GM12878 (cell line): Measurements from ENCODE around the gene RALGPS1. TPM values are rescaled to one million over a fixed set of nuclear protein-coding genes. Genes with fewer than 3 reads are reported as not detected.

Experiments used
- ATAC-seq: fragments of 200-7000 bp; cut with Tn5 transposase; 3 replicates; pipeline ENCODE4 v1.9.1; 2020; ENCODE audit warnings: mild to moderate bottlenecking, moderate library complexity
- BruUV-seq: library from RNA; stranded (reverse); fragments of 400-500 nt; replicated peaks from 2 replicates; lab custom pipeline; 2021; lab: Mats Ljungman, UMichigan
- CTCF ChIA-PET: fragments of 300-600 bp; sonication (Branson Sonifier 250); formaldehyde crosslinking; extraction: SDS; loops from one replicate; lab custom pipeline; 2021; ENCODE audit warnings: inconsistent platforms; lab: Yijun Ruan, JAX
- POLR2A ChIA-PET: fragments of 350-600 bp; formaldehyde crosslinking; extraction: SDS; loops from one replicate; lab custom pipeline; 2021; ENCODE audit warnings: inconsistent platforms; lab: Charles Lee
- RAD21 ChIA-PET: fragments of 300-600 bp; sonication (Branson Sonifier 250); formaldehyde crosslinking; loops from one replicate; lab custom pipeline; 2023; ENCODE audit warnings: antibody characterized with exemption; ENCODE audit not compliant: unreplicated experiment; lab: Charles Lee
- SMC1A ChIA-PET: fragments of 300-600 bp; sonication (Branson Sonifier 250); formaldehyde crosslinking; loops from one replicate; lab custom pipeline; 2023; ENCODE audit not compliant: unreplicated experiment, uncharacterized antibody; lab: Charles Lee
- DNase-seq: peaks from one replicate; pipeline ENCODE4 v3.0.0-alpha.2; 2011; ENCODE audit warnings: low read depth, low spot score
- FAIRE-seq: peaks from 3 replicates; lab custom pipeline; 2011; peaks lifted over from hg19 to GRCh38; lab: Jason Lieb, UNC
- H2AFZ ChIP-seq: 2 replicates; pipeline ENCODE4 v1.6.0; 2011; ENCODE audit warnings: low read depth, low read length, control low read depth; ENCODE audit not compliant: control insufficient read depth
- H3K27ac ChIP-seq: 2 replicates; pipeline ENCODE4 v1.5.1; 2011; ENCODE audit warnings: control low read depth; ENCODE audit not compliant: control insufficient read depth, insufficient read depth
- H3K27me3 ChIP-seq, 2 experiments: replicated peaks in 1 of 2; 2 replicates each; pipeline versions ENCODE4 v1.6.0 to v1.6.1; 2011; ENCODE audit warnings: low read length in 1 of 2; ENCODE audit not compliant: control insufficient read depth in 2 of 2, insufficient read depth in 2 of 2
- H3K36me3 ChIP-seq, 2 experiments: 2 replicates each; pipeline ENCODE4 v1.5.1; 2011; ENCODE audit warnings: low read length in 1 of 2; ENCODE audit not compliant: control insufficient read depth in 2 of 2, insufficient read depth in 2 of 2
- H3K4me1 ChIP-seq: 2 replicates; pipeline ENCODE4 v1.6.1; 2011; ENCODE audit warnings: mild to moderate bottlenecking, low read length, moderate library complexity, mixed read lengths; ENCODE audit not compliant: control insufficient read depth, insufficient read depth
- H3K4me2 ChIP-seq: 2 replicates; pipeline ENCODE4 v1.6.0; 2011; ENCODE audit warnings: control low read depth; ENCODE audit not compliant: control insufficient read depth, insufficient read depth
- H3K4me3 ChIP-seq: fragments of 200-600 bp; sonication (generic); 2 replicates; pipeline ENCODE4 v1.5.1; 2016
- H3K79me2 ChIP-seq: 2 replicates; pipeline ENCODE4 v1.6.0; 2011; ENCODE audit warnings: low read length; ENCODE audit not compliant: control insufficient read depth, insufficient read depth
- H3K9ac ChIP-seq: 2 replicates; pipeline ENCODE4 v1.8.0; 2011; ENCODE audit warnings: low read length, control low read depth, mixed read lengths; ENCODE audit not compliant: control insufficient read depth, insufficient read depth
- H3K9me3 ChIP-seq: replicated peaks from 3 replicates; pipeline ENCODE4 v1.5.1; 2011; ENCODE audit warnings: mild to moderate bottlenecking, low read length; ENCODE audit not compliant: control insufficient read depth, insufficient read depth
- H4K20me1 ChIP-seq: 2 replicates; pipeline ENCODE4 v1.6.0; 2011; ENCODE audit not compliant: control insufficient read depth, insufficient read depth
- ASH2L ChIP-seq: fragments of 300-600, 200-600 bp; sonication (generic); IDR thresholded peaks from 2 replicates; pipeline ENCODE4 v1.6.1; 2017; ENCODE audit warnings: low read depth, mild to moderate bottlenecking, borderline replicate concordance
- BACH1 ChIP-seq: fragments of 450-650 bp; IDR thresholded peaks from 2 replicates; pipeline ENCODE4 v1.6.1; 2017; ENCODE audit warnings: mild to moderate bottlenecking, borderline replicate concordance
- IKZF2 ChIP-seq, 2 experiments: fragments of 450-650 bp; IDR thresholded peaks; 2 replicates each; pipeline ENCODE4 v1.6.1; 2017; ENCODE audit warnings: mild to moderate bottlenecking in 2 of 2, moderate library complexity in 2 of 2
- RAD21 ChIP-seq: IDR thresholded peaks from 2 replicates; pipeline ENCODE4 v1.6.1; 2011; ENCODE audit warnings: mild to moderate bottlenecking, low read depth, low read length, moderate library complexity; ENCODE audit not compliant: insufficient read depth
- SMAD1 ChIP-seq: fragments of 450-650 bp; IDR thresholded peaks from 2 replicates; pipeline ENCODE4 v1.6.1; 2018; ENCODE audit warnings: mild to moderate bottlenecking, low read depth; ENCODE audit not compliant: partially characterized antibody
- ZNF24 ChIP-seq: fragments of 450-650 bp; IDR thresholded peaks from 2 replicates; pipeline ENCODE4 v1.6.1; 2017; ENCODE audit warnings: antibody characterized with exemption, mild to moderate bottlenecking
- ZSCAN29 ChIP-seq: fragments of 450-650 bp; IDR thresholded peaks from 2 replicates; pipeline ENCODE4 v1.6.1; 2017; ENCODE audit warnings: mild to moderate bottlenecking, moderate library complexity
- WGBS: methylation state at CpG from one replicate; pipeline ENCODE4 v1.1.6; 2016; ENCODE audit warnings: low lambda C conversion rate; ENCODE audit not compliant: insufficient replicate concordance, insufficient coverage; ENCODE audit errors: missing lambda C conversion rate; 5-methylcytosine and 5-hydroxymethylcytosine counted together
- in situ Hi-C: fragments of 300-500 bp; cut with MboI; formaldehyde crosslinking; loops from 9 replicates; pipeline ENCODE4 v1.14.3; 2018; ENCODE audit warnings: mixed read lengths
- intact Hi-C: fragments of 100-400 bp; cut with micrococcal nuclease; formaldehyde crosslinking; loops from one replicate; pipeline ENCODE4 v1.14.2; 2022; ENCODE audit not compliant: unreplicated experiment
- polyA plus RNA-seq, 11 experiments: library from polyadenylated mRNA; depleted of rRNA in 4 of 11; unstranded in 6 of 11; stranded (reverse) in 5 of 11; fragments of >200 nt; fragmentation: Nextera tagmentation in 4 of 11; fragmentation: Illumina TruSeq in 1 of 11; extraction: Ambion mirVana in 4 of 11; extraction: Trizol in 1 of 11; gene quantifications; 1 replicate in 1 of 11; 2 replicates in 10 of 11; pipeline versions ENCODE4 v1.2.1 to v1.2.3, GENCODE V29; 2011 to 2016; ENCODE audit warnings: inconsistent platforms in 2 of 11, missing spikeins in 2 of 11, low read depth in 1 of 11
- total RNA-seq, 4 experiments: library from RNA; depleted of rRNA in 3 of 4; stranded (reverse); fragments of >200 nt in 3 of 4; fragmentation: Illumina TruSeq in 1 of 4; extraction: Trizol in 1 of 4; gene quantifications; 2 replicates each; pipeline versions ENCODE4 v1.2.1 to v1.2.3, GENCODE V29; 2013 to 2021
- TF ChIP-seq, protein P1 (sequence below): fragments of 150-350 bp; IDR thresholded peaks from 2 replicates; pipeline ENCODE4 v1.6.1; 2016; ENCODE audit warnings: low read depth, low read length

Gene RALGPS1
- total and polyA plus RNA-seq, 10 of the 15 experiments (the other 5 are each of a cell fraction or from before 2014, with no cell fraction given) = 0.13 to 5.6 (median 2.7) TPM

DNA sequence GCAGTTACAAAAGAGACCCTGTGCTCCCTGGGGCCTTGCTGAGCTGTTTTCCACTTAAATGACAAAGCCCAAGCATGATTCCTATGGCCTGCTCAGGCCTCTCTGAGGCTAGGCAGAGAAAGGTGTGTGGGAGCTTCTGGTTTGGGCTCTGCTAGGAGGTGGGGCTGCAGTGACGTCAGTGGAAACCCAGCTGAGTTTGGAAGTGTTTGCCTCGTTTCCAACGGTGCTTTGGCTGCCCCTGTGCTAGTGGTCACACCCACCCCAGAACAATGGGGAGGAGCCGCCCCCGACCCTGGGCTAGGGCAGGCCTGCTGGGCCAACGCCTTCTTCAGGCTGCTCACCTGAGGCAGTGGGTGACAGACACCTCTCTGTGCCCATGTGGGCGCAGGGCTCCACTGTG lies 197.5 kb downstream of the RALGPS1 start (continued):
- TF ChIP-seq, protein P1, sequence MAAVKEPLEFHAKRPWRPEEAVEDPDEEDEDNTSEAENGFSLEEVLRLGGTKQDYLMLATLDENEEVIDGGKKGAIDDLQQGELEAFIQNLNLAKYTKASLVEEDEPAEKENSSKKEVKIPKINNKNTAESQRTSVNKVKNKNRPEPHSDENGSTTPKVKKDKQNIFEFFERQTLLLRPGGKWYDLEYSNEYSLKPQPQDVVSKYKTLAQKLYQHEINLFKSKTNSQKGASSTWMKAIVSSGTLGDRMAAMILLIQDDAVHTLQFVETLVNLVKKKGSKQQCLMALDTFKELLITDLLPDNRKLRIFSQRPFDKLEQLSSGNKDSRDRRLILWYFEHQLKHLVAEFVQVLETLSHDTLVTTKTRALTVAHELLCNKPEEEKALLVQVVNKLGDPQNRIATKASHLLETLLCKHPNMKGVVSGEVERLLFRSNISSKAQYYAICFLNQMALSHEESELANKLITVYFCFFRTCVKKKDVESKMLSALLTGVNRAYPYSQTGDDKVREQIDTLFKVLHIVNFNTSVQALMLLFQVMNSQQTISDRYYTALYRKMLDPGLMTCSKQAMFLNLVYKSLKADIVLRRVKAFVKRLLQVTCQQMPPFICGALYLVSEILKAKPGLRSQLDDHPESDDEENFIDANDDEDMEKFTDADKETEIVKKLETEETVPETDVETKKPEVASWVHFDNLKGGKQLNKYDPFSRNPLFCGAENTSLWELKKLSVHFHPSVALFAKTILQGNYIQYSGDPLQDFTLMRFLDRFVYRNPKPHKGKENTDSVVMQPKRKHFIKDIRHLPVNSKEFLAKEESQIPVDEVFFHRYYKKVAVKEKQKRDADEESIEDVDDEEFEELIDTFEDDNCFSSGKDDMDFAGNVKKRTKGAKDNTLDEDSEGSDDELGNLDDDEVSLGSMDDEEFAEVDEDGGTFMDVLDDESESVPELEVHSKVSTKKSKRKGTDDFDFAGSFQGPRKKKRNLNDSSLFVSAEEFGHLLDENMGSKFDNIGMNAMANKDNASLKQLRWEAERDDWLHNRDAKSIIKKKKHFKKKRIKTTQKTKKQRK = no peak
- TF ChIP-seq BACH1 (no peak), ZSCAN29 (no peak), ZNF24 (no peak), SMAD1 (no peak)

DNA sequence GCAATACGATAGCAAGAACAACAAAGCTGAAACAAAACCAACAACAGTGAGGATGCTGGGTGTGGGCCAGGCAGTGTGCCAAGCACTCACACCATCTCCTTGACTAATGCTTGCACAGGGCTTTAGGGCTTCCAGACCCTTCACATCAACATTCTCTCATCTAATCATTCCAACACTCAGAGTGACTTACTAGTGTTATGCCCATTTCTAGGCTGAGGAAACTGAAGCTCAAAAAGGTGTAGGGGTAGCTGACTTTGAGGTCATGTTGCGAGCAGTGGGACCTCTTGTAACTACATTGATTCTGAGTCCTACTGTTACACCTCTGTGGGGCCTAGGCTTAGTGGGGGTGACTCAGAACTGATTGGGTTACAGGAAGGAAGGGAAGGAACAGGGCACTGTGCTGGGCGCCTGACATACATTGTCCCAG lies 198.2 kb downstream of the RALGPS1 start:
- CTCF ChIA-PET = interaction anchor here (1.0 kb wide), 1 partner anchor 9 kb away, joined by 3 read pairs; no protein-coding TSS in a partner anchor
- TF ChIP-seq RAD21 (no peak), IKZF2 (IDR thresholded peaks at IDR 0.05) (no peak), ASH2L (no peak)
- no peak for DNase-seq

More for the DNA sequence above, 198.2 kb downstream of the RALGPS1 start:
- 98% methylated on average over 3 of the region's 3 CpGs for WGBS
- no TSS peak for BruUV-seq
- no peak overlapping the region for H3K27ac ChIP-seq
- H3K4me3 ChIP-seq = no peak overlapping the region
- no peak overlapping the region for H2AFZ ChIP-seq
- H3K9me3 ChIP-seq = no peaks in the 10 kb centered on the region
- ChIA-PET POLR2A (interaction anchor here (1.2 kb wide), 1 partner anchor 54 kb away, joined by 3 read pairs; no protein-coding TSS in a partner anchor), SMC1A (interaction anchor here (1.2 kb wide), 1 partner anchor 9 kb away, joined by 3 read pairs; no protein-coding TSS in a partner anchor), RAD21 (no interaction called here)
- H3K4me2 ChIP-seq = no peak overlapping the region
- intact Hi-C loops (no loop called here), in situ Hi-C loops (no loop called here)
- H3K79me2 ChIP-seq = no peaks in the 10 kb centered on the region
- no peak for FAIRE-seq
- H3K36me3 ChIP-seq = no peaks in the 10 kb centered on the region
- ATAC-seq = no peak
- H4K20me1 ChIP-seq = no peaks in the 10 kb centered on the region
- no peak overlapping the region for H3K9ac ChIP-seq
- peaks cover 8% of the 10 kb centered on the region; the same call in 1 of the 2 replicates for H3K4me1 ChIP-seq
- H3K27me3 ChIP-seq = no peaks in the 10 kb centered on the region
